ENCODE data around the gene FBXO42. TPM values are rescaled to one million over a fixed set of nuclear protein-coding genes. Genes with fewer than 3 reads are reported as not detected.

Gene FBXO42
- total RNA-seq, 1 donor from 2014 or later = 18.8 TPM

GRCh38 chr1:16374266-16374665 is 22.0 kb upstream of the FBXO42 start:
- peaks cover 10% of the 10 kb centered on the region for H3F3A ChIP-seq (ENCODE audit: low read depth)
- H3K27me3 Mint-ChIP-seq (ENCODE audit: insufficient read depth, low read depth) = no peaks in the 10 kb centered on the region
- peaks cover 10% of the 10 kb centered on the region for H3K4me1 ChIP-seq
- peaks cover 39% of the 10 kb centered on the region for H3K4me1 Mint-ChIP-seq
- H3K9me3 Mint-ChIP-seq = no peaks in the 10 kb centered on the region
- peak; percentile 21 for DNase-seq (ENCODE audit: low spot score)
- no peaks in the 10 kb centered on the region for H3K27me3 ChIP-seq
- H3K9ac ChIP-seq = no peak overlapping the region
- peaks cover 100% of the 10 kb centered on the region for H3K79me2 ChIP-seq (ENCODE audit: low read depth)
- no peak overlapping the region for H3K4me3 Mint-ChIP-seq
- peak overlapping the region; percentile 39 for H3K4me2 ChIP-seq
- peak overlapping the region; percentile 46 for H3K27ac ChIP-seq
- peaks cover 97% of the 10 kb centered on the region for H4K20me1 ChIP-seq (ENCODE audit: low read depth)
- H2AFZ ChIP-seq (replicated peaks) = no peak overlapping the region
- H3K27ac Mint-ChIP-seq = peak overlapping the region; percentile 74
- no peak overlapping the region for H3K4me3 ChIP-seq
- no peaks in the 10 kb centered on the region for H3K9me3 ChIP-seq (ENCODE audit: low read depth)
- no peaks in the 10 kb centered on the region for H3K36me3 ChIP-seq
- TF ChIP-seq EZH2phosphoT487 (IDR thresholded peaks at IDR 0.05) (no peak), CTCF (IDR thresholded peaks at IDR 0.05) (no peak), EZH2 (IDR thresholded peaks at IDR 0.05) (no peak)
- H3K36me3 Mint-ChIP-seq = peaks cover 14% of the 10 kb centered on the region

- Mint-ChIP-seq H3K36me3 (peaks cover 12% of the 10 kb centered on the region), H3K4me1 (peaks cover 53% of the 10 kb centered on the region), H3K4me3 (no peak overlapping the region), H3K27me3 (ENCODE audit: insufficient read depth, low read depth) (peaks cover 1% of the 10 kb centered on the region), H3K27ac (no peak overlapping the region), H3K9me3 (no peaks in the 10 kb centered on the region)
- Histone ChIP-seq H2AFZ (replicated peaks) (no peak overlapping the region), H4K20me1 (ENCODE audit: low read depth) (peaks cover 97% of the 10 kb centered on the region), H3K4me1 (peaks cover 21% of the 10 kb centered on the region), H3K27me3 (no peaks in the 10 kb centered on the region), H3F3A (ENCODE audit: low read depth) (peaks cover 10% of the 10 kb centered on the region), H3K36me3 (no peaks in the 10 kb centered on the region), H3K4me3 (no peak overlapping the region), H3K27ac (no peak overlapping the region), H3K79me2 (ENCODE audit: low read depth) (peaks cover 100% of the 10 kb centered on the region), H3K4me2 (no peak overlapping the region), H3K9ac (no peak overlapping the region), H3K9me3 (ENCODE audit: low read depth) (no peaks in the 10 kb centered on the region)
- TF ChIP-seq EZH2 (IDR thresholded peaks at IDR 0.05) (no peak), EZH2phosphoT487 (IDR thresholded peaks at IDR 0.05) (no peak), CTCF (IDR thresholded peaks at IDR 0.05) (no peak)
- DNase-seq (ENCODE audit: low spot score) = no peak
These were observed 20.4 kb upstream of the FBXO42 start for GRCh38 chr1:16372535-16373285.

- H3K79me2 ChIP-seq (ENCODE audit: low read depth) = peaks cover 95% of the 10 kb centered on the region
- H3K36me3 ChIP-seq = no peaks in the 10 kb centered on the region
- no peak for DNase-seq (ENCODE audit: low spot score)
- TF ChIP-seq EZH2 (IDR thresholded peaks at IDR 0.05) (no peak), CTCF (IDR thresholded peaks at IDR 0.05) (no peak), EZH2phosphoT487 (IDR thresholded peaks at IDR 0.05) (no peak)
- H3K9me3 ChIP-seq (ENCODE audit: low read depth) = no peaks in the 10 kb centered on the region
- H3K4me3 ChIP-seq = no peak overlapping the region
- H3F3A ChIP-seq (ENCODE audit: low read depth) = peaks cover 10% of the 10 kb centered on the region
- H3K4me1 Mint-ChIP-seq = peaks cover 53% of the 10 kb centered on the region
- H3K27ac ChIP-seq = no peak overlapping the region
- peaks cover 4% of the 10 kb centered on the region for H3K27me3 Mint-ChIP-seq (ENCODE audit: insufficient read depth, low read depth)
- no peaks in the 10 kb centered on the region for H3K27me3 ChIP-seq
- no peak overlapping the region for H3K4me2 ChIP-seq
- H2AFZ ChIP-seq (replicated peaks) = no peak overlapping the region
- H3K36me3 Mint-ChIP-seq = peaks cover 12% of the 10 kb centered on the region
- no peak overlapping the region for H3K4me3 Mint-ChIP-seq
- no peak overlapping the region for H3K9ac ChIP-seq
- H3K4me1 ChIP-seq = peaks cover 21% of the 10 kb centered on the region
- no peaks in the 10 kb centered on the region for H3K9me3 Mint-ChIP-seq
- no peak overlapping the region for H3K27ac Mint-ChIP-seq
- peaks cover 91% of the 10 kb centered on the region for H4K20me1 ChIP-seq (ENCODE audit: low read depth)
These were observed 19.4 kb upstream of the FBXO42 start for GRCh38 chr1:16371725-16372124.
